T-helper 17 cell (primary cell): Measurements from ENCODE around the gene FAM177A1. TPM values are rescaled to one million over a fixed set of nuclear protein-coding genes. Genes with fewer than 3 reads are reported as not detected.
"Not testable (repeated sequence)": the region's sequence is repeated elsewhere in the genome, so short reads cannot be mapped to it uniquely, and the experiment has no call there.

Experiments used
- ATAC-seq: fragments of 150-1000 bp; cut with Tn5 transposase; 2 replicates; pipeline ENCODE4 v1.10.0; 2021; ENCODE audit warnings: mild to moderate bottlenecking, moderate library complexity
- DNase-seq, 3 donors: peaks; one replicate each; pipeline versions ENCODE4 v3.0.0 to v3.0.0-alpha.2; 2020 to 2021
- H3K9me3 ChIP-seq: one replicate; pipeline ENCODE4 v1.7.0; 2013; ENCODE audit warnings: low read length, mild to moderate bottlenecking; ENCODE audit not compliant: control insufficient read depth, poor library complexity, severe bottlenecking
- H3K27ac Mint-ChIP-seq: one replicate; pipeline ENCODE4 v1.8.0; 2022; ENCODE audit warnings: mild to moderate bottlenecking, moderate library complexity, mixed read lengths
- H3K27me3 Mint-ChIP-seq: one replicate; pipeline ENCODE4 v1.8.0; 2022; ENCODE audit warnings: mixed read lengths
- H3K36me3 Mint-ChIP-seq: one replicate; pipeline ENCODE4 v1.8.0; 2022; ENCODE audit warnings: low read depth, mixed read lengths
- H3K4me1 Mint-ChIP-seq: one replicate; pipeline ENCODE4 v1.8.0; 2022; ENCODE audit warnings: mild to moderate bottlenecking, mixed read lengths
- H3K4me3 Mint-ChIP-seq: one replicate; pipeline ENCODE4 v1.8.0; 2022; ENCODE audit warnings: mild to moderate bottlenecking, moderate library complexity, mixed read lengths
- total RNA-seq, 4 donors: library from RNA in 2 of 4; stranded (reverse) in 2 of 4; gene quantifications; one replicate each; pipeline ENCODE4 v1.2.3 and lab custom pipeline; 2022 to 2026

Gene FAM177A1
- total RNA-seq, 2 donors from 2014 or later: 109 to 111 TPM

GRCh38 chr14:35073486-35073885, 27.4 kb downstream of the FAM177A1 start:
- DNase-seq (no peak), ATAC-seq (no peak)
- H3K4me1 Mint-ChIP-seq: no peaks in the 10 kb centered on the region
- no peaks in the 10 kb centered on the region for H3K27me3 Mint-ChIP-seq
- peaks cover 3% of the 10 kb centered on the region for H3K36me3 Mint-ChIP-seq
- no peaks in the 10 kb centered on the region for H3K9me3 ChIP-seq
- H3K27ac Mint-ChIP-seq: peak overlapping the region; percentile 69
- no peak overlapping the region for H3K4me3 Mint-ChIP-seq

- Mint-ChIP-seq H3K27me3 (no peaks in the 10 kb centered on the region), H3K27ac (peak overlapping the region; percentile 54), H3K36me3 (no peaks in the 10 kb centered on the region), H3K4me3 (no peak overlapping the region), H3K4me1 (no peaks in the 10 kb centered on the region)
- H3K9me3 ChIP-seq: no peaks in the 10 kb centered on the region
- DNase-seq (no peak), ATAC-seq (no peak)
Measured at GRCh38 chr14:35078082-35078481, 32.0 kb downstream of the FAM177A1 start.

- ATAC-seq (no peak), DNase-seq (no peak)
- Mint-ChIP-seq H3K36me3 (no peaks in the 10 kb centered on the region), H3K4me1 (no peaks in the 10 kb centered on the region), H3K27ac (no peak overlapping the region), H3K27me3 (no peaks in the 10 kb centered on the region), H3K4me3 (no peak overlapping the region)
- no peaks in the 10 kb centered on the region for H3K9me3 ChIP-seq
Measured at GRCh38 chr14:35079742-35080141, 33.7 kb downstream of the FAM177A1 start.

GRCh38 chr14:35083530-35084150, 37.6 kb downstream of the FAM177A1 start:
- Mint-ChIP-seq H3K27me3 (no peaks in the 10 kb centered on the region), H3K36me3 (peaks cover 12% of the 10 kb centered on the region), H3K27ac (peak overlapping the region; percentile 19), H3K4me1 (peaks cover 3% of the 10 kb centered on the region), H3K4me3 (no peak overlapping the region)
- ATAC-seq (no peak), DNase-seq (no peak)
- H3K9me3 ChIP-seq: no peaks in the 10 kb centered on the region

- ATAC-seq (no peak), DNase-seq (no peak)
- Mint-ChIP-seq H3K4me3 (no peak overlapping the region), H3K27ac (peak overlapping the region; percentile 1), H3K4me1 (peaks cover 3% of the 10 kb centered on the region), H3K36me3 (peaks cover 12% of the 10 kb centered on the region), H3K27me3 (no peaks in the 10 kb centered on the region)
- H3K9me3 ChIP-seq: no peaks in the 10 kb centered on the region
Measured at GRCh38 chr14:35085441-35085840, 39.4 kb downstream of the FAM177A1 start.

- H3K4me3 Mint-ChIP-seq: no peak overlapping the region
- no peak for DNase-seq
- H3K4me1 Mint-ChIP-seq: peaks cover 3% of the 10 kb centered on the region
- no peaks in the 10 kb centered on the region for H3K9me3 ChIP-seq
- no peaks in the 10 kb centered on the region for H3K27me3 Mint-ChIP-seq
- H3K36me3 Mint-ChIP-seq: peaks cover 12% of the 10 kb centered on the region
- H3K27ac Mint-ChIP-seq: peak overlapping the region; percentile 83
- ATAC-seq: no peak
Measured at GRCh38 chr14:35088514-35088913, 42.4 kb downstream of the FAM177A1 start.

GRCh38 chr14:35094645-35095044, 48.6 kb downstream of the FAM177A1 start:
- not testable (repeated sequence) for H3K4me3 Mint-ChIP-seq, H3K27ac Mint-ChIP-seq, H3K4me1 Mint-ChIP-seq, DNase-seq, H3K27me3 Mint-ChIP-seq, H3K9me3 ChIP-seq, ATAC-seq, H3K36me3 Mint-ChIP-seq

- Mint-ChIP-seq H3K4me3 (no peak overlapping the region), H3K27me3 (no peaks in the 10 kb centered on the region), H3K36me3 (peaks cover 7% of the 10 kb centered on the region), H3K4me1 (peaks cover 7% of the 10 kb centered on the region), H3K27ac (no peak overlapping the region)
- DNase-seq (no peak), ATAC-seq (no peak)
- no peaks in the 10 kb centered on the region for H3K9me3 ChIP-seq
Measured at GRCh38 chr14:35107866-35108265, 61.8 kb downstream of the FAM177A1 start.

GRCh38 chr14:35112641-35113040, 66.6 kb downstream of the FAM177A1 start:
- H3K27me3 Mint-ChIP-seq: no peaks in the 10 kb centered on the region
- DNase-seq (no peak), ATAC-seq (no peak)
- H3K9me3 ChIP-seq: no peaks in the 10 kb centered on the region
- peaks cover 4% of the 10 kb centered on the region for H3K36me3 Mint-ChIP-seq
- peak overlapping the region; percentile 24 for H3K27ac Mint-ChIP-seq
- H3K4me3 Mint-ChIP-seq: no peak overlapping the region
- H3K4me1 Mint-ChIP-seq: peaks cover 14% of the 10 kb centered on the region

GRCh38 chr14:35113308-35113950, 67.4 kb downstream of the FAM177A1 start:
- no peaks in the 10 kb centered on the region for H3K9me3 ChIP-seq
- Mint-ChIP-seq H3K4me1 (peaks cover 18% of the 10 kb centered on the region), H3K4me3 (no peak overlapping the region), H3K27ac (peak overlapping the region; percentile 24), H3K36me3 (peaks cover 4% of the 10 kb centered on the region), H3K27me3 (no peaks in the 10 kb centered on the region)
- no peak for DNase-seq
- ATAC-seq: no peak

- no peaks in the 10 kb centered on the region for H3K27me3 Mint-ChIP-seq
- peaks cover 18% of the 10 kb centered on the region for H3K4me1 Mint-ChIP-seq
- H3K27ac Mint-ChIP-seq: peak overlapping the region; percentile 24
- H3K36me3 Mint-ChIP-seq: peaks cover 4% of the 10 kb centered on the region
- ATAC-seq (no peak), DNase-seq (no peak)
- no peaks in the 10 kb centered on the region for H3K9me3 ChIP-seq
- no peak overlapping the region for H3K4me3 Mint-ChIP-seq
Measured at GRCh38 chr14:35114036-35114435, 68.0 kb downstream of the FAM177A1 start.

GRCh38 chr14:35116242-35116641, 70.2 kb downstream of the FAM177A1 start:
- no peak overlapping the region for H3K4me3 Mint-ChIP-seq
- DNase-seq (no peak), ATAC-seq (no peak)
- H3K4me1 Mint-ChIP-seq: peaks cover 26% of the 10 kb centered on the region
- peak overlapping the region; percentile 83 for H3K27ac Mint-ChIP-seq
- H3K36me3 Mint-ChIP-seq: peaks cover 6% of the 10 kb centered on the region
- H3K27me3 Mint-ChIP-seq: no peaks in the 10 kb centered on the region
- H3K9me3 ChIP-seq: no peaks in the 10 kb centered on the region

GRCh38 chr14:35117112-35117511, 71.0 kb downstream of the FAM177A1 start:
- Mint-ChIP-seq H3K27me3 (no peaks in the 10 kb centered on the region), H3K4me1 (peaks cover 26% of the 10 kb centered on the region), H3K27ac (peak overlapping the region; percentile 83), H3K4me3 (no peak overlapping the region), H3K36me3 (peaks cover 6% of the 10 kb centered on the region)
- ATAC-seq (no peak), DNase-seq (no peak)
- no peaks in the 10 kb centered on the region for H3K9me3 ChIP-seq
